Fibroblast of skin of left biceps (primary cell): ENCODE measurements around the gene MSANTD3.
A peak's percentile ranks its signal among the peaks of the same experiment; 100 is the strongest.
"Not testable (repeated sequence)": the region's sequence is repeated elsewhere in the genome, so short reads cannot be mapped to it uniquely, and the experiment has no call there.

Experiments used
- DNase-seq, 2 experiments: peaks; one replicate each; pipeline ENCODE4 v3.0.0-alpha.2; 2013; ENCODE audit warnings: low read depth in 2 of 2

MSANTD3 gene

GRCh38 chr9:100428871-100429654, 2.1 kb downstream of the MSANTD3 start:
- peak; percentile 98 to 99 for DNase-seq

GRCh38 chr9:100430286-100430940, 3.5 kb downstream of the MSANTD3 start:
- no peak for DNase-seq

GRCh38 chr9:100431886-100432285, 4.9 kb downstream of the MSANTD3 start:
- DNase-seq, result no peak

GRCh38 chr9:100432736-100433135, 5.8 kb downstream of the MSANTD3 start:
- DNase-seq, result no peak

GRCh38 chr9:100436571-100436970, 9.6 kb downstream of the MSANTD3 start:
- DNase-seq, result no peak

- no peak for DNase-seq
Measured at GRCh38 chr9:100437860-100438805, 11.2 kb downstream of the MSANTD3 start.

- no peak for DNase-seq
Measured at GRCh38 chr9:100440071-100440470, 13.1 kb downstream of the MSANTD3 start.

GRCh38 chr9:100440487-100440886, 13.5 kb downstream of the MSANTD3 start:
- DNase-seq, result not testable (repeated sequence)

- no peak for DNase-seq
Measured at GRCh38 chr9:100441911-100442361, 15.0 kb downstream of the MSANTD3 start.

GRCh38 chr9:100443781-100444768, 17.1 kb downstream of the MSANTD3 start:
- DNase-seq, result no peak

- DNase-seq, result no peak
Measured at GRCh38 chr9:100445161-100445902, 18.4 kb downstream of the MSANTD3 start.

- no peak for DNase-seq
Measured at GRCh38 chr9:100445903-100446549, 19.1 kb downstream of the MSANTD3 start.

- DNase-seq, result no peak
Measured at GRCh38 chr9:100447041-100447440, 20.1 kb downstream of the MSANTD3 start.

- DNase-seq, result no peak
Measured at GRCh38 chr9:100448266-100448665, 21.3 kb downstream of the MSANTD3 start.

- DNase-seq, result no peak
Measured at GRCh38 chr9:100449420-100449819, 22.5 kb downstream of the MSANTD3 start.

- DNase-seq, result no peak
Measured at GRCh38 chr9:100452894-100453293, 26.0 kb downstream of the MSANTD3 start.

- DNase-seq, result no peak
Measured at GRCh38 chr9:100455470-100455869, 28.5 kb downstream of the MSANTD3 start.

- no peak for DNase-seq
Measured at GRCh38 chr9:100457517-100457916, 30.6 kb downstream of the MSANTD3 start.

GRCh38 chr9:100459963-100460362, 33.0 kb downstream of the MSANTD3 start:
- DNase-seq, result no peak

GRCh38 chr9:100465274-100465673, 38.3 kb downstream of the MSANTD3 start:
- DNase-seq, result no peak
